Stimulated activated naive CD4-positive, alpha-beta T cell treated with Interleukin-2 at 50 U/mL for 16 hours (primary cell): ENCODE measurements around the gene CD28.
A peak's percentile ranks its signal among the peaks of the same experiment; 100 is the strongest.

Source experiments
- DNase-seq: peaks from one replicate; lab custom pipeline; 2025; lab: John Stamatoyannopoulos, UW

Gene CD28

DNA sequence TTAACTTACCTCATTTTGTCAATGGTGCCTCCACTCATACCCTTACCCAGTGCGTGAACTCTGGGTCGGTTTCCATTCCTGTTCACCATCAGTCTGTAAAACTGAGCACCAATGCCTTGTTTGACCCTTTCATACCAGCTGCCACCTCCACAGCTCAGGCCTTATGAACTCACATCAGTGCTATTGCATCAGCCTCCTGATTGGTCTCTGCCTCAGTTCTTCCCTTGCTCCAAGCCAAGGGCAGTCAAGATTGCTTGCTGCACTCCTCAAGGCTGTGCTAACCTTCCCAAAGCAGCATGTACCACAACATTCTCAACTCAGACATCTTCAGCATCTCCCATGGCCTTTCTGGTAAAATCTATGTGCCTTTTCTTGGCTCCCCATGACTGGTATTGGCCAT, 9.3 kb downstream of the CD28 start:
- no peak for DNase-seq

DNA sequence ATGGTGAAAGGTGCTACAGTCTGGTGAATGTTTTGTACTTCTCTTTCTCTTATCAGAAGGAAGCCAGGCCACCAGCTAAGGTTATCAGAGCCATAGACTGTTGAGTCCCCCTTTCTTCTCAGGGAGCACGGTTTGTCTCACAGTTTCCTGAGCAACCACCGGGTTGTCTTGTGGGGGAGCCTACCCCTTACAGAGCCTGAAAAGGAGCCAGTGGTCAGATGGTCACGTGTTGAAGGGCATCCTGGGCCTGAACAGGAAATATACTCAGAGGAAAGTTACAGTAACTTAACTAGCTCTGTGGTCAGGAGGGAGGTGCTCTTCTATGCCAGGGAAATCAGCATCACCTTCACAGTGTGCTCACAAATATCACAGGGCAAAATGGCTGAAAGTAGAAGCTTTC, 11.6 kb downstream of the CD28 start:
- DNase-seq = peak; percentile 61

DNA sequence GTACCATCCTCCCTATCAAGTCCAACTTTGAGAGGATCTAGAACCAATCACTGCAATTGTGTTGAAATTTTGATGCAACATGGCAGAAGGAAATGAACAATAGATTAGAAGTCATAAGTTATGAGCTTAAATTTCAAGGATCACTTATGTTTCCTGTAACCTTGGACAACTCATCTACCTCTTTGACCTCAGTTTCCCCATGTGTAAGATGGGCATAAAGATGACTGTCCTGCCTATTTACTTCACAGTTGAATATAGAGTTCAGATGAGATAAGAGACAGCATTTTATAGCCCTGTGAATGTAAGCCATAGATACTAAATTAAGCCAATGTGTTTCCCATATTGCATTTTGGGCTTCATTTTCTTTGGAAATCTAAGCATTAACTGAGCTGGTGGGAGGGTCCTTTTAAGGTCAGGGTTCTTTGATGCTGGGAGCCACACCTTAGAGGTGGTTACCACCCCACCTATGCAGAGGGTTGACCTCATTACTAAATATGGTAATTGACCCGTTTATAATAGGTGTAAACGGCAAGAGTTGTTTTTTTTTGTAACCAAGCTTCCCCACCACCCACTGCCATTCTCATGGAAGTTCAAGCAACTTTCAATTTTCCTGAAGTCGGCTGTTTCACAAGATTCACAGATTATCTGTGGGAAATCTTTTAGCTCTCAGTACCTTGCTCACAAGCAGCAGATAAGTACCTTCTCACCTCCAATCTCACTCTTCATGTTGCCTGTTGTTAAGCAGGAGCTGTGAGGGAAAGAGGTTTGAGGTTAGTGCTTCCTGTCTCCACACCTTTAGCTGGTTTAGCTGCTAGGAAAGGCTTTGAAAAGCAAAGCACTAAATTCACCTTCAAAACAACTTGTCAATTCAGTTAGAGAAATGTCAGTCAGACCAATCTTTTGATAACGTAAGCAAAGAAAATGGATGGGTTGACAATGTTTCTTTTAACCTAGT, 13.3 kb downstream of the CD28 start:
- DNase-seq = no peak

DNA sequence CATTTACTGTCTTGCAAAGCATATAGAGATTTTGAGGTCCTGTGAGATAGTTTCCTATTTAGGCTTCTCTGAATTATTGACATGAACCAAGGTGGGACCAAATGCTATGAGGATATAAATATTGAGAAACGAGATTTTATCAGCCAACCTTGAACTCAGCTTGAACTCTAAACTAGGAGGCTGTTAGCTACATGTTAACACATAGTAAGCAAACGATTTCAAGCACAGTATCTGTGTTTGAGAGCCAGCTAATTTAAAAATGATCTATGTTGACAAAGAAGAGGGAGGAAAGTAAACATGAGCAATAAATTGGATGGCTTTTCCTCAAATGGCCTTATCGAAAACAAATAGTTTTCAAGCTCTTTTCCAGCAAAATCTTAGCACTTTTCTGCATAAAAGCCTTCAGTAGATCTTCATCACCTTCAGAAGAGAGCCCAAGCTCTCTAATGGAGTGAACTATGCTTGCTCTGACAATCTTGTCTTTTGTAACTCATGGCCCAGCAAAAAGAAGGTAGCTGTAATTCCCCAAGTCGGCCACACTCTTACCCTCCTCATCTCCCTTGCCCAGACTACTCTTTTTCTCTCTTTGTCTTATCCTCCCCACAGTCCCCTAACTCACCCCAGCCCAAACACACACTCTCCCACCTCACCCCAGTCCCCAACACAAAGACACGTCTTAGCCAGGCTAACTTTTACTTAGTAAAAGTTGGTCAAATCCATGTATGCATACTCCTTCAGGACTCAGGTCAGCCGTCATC, 14.7 kb downstream of the CD28 start:
- no peak for DNase-seq

DNA sequence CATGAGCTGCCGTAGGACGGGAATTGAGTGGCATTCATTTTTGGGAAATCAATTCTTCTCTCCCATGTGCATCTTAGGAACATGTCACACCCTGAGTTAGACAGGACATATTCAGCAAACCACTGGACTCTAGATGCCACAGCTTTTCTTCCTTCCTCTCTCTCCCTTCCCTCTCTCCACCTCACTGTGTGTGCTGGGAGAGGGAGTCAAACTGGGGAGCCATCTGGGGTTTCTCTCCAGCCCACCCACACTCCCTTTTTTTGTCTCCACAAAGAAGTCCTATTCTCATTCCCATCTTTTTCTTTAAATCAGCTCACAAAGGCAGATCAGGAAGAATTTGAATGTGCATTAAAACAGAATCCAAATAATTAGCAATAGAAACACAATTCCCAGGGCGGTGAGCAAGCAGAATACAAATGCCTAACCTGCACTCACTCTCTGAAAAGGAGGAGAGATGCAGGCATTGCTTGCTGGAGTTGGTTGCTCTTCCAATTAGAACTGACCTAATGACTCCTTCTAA, 15.4 kb downstream of the CD28 start:
- DNase-seq = no peak

DNA sequence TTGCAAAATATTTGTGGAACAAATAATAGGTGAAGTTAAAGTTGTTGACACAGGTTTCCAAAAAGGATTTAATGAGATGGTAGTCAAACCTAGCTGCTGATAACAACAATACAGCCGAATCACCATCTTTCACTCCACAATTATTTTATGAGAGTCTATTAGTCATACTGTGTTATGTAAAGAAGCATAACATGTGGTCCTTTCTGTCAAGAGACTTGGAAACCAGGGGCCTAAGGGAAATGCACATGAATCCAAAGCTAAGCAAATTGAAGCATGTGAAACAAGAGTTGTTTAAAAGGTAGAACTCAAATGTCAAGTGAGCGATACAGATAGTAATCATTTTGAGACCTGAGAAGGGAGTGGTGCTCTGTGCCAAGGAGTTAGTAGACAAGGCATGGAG, 16.0 kb downstream of the CD28 start:
- no peak for DNase-seq

DNA sequence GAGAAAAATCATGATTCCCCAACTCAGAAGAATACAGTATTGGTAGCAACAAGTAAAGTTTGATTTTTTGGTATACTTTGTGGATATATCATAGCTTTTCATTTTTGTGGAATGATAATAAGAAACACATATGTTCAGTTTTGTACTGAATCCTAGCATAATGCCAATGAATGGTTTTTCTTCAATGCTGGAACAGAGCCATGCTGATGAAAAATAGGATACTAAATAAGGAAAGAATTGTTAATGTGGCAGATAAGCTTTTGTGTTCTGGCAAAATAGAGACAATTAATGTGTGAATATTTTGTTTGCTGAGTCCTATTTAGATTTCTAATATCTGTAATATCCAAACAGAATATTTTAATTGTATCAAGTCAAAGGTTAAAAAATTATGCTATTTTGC, 21.9 kb downstream of the CD28 start:
- DNase-seq = no peak

DNA sequence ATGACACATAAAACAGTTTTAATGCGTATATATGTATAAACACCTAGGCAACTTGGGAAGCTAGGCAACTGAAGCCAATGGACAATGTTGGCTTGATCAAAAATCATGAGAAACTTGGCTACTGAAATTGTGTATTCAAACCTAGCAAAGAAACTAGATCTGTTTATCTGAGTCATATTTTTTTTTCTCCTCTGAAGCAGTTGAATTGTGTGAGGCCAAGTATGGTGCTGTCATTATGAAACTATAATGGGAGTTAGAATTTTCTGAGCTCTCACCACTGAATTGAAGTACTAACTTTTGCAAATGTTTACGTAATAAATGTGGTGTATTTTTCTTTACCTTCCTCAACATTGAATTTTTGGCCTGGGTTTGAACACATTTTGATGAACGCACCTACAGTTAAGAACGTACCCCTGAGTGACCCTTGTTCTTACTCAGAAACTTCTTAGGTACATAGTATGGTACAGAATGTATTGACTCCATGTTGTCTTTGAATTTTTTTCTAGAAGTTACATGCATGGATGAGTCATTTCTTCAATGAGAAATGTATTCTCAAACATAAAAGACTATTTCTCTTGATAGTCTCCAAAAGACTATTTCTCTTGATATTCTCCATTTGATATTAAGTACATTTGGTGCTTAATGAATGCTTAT, 23.8 kb downstream of the CD28 start:
- DNase-seq = no peak

DNA sequence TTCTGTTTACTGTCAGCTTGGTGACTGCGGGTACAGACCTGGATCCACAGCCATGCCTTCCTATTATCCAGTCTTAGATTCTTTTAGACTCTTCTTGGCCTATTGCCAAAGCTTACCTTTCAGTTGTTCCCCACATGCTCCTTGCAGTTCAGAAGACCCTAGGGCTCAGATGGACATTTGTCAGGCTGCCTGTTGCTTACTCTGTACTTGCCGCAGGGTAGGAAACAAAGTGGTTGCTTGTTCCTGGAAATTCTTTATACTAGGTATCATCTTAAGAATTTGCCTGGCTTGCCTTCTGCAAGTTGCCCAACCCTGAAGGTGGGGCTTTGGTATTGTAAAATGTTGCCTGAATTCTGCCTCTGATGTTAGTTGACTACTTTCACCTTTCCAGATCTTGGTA, 24.4 kb downstream of the CD28 start:
- DNase-seq = no peak

DNA sequence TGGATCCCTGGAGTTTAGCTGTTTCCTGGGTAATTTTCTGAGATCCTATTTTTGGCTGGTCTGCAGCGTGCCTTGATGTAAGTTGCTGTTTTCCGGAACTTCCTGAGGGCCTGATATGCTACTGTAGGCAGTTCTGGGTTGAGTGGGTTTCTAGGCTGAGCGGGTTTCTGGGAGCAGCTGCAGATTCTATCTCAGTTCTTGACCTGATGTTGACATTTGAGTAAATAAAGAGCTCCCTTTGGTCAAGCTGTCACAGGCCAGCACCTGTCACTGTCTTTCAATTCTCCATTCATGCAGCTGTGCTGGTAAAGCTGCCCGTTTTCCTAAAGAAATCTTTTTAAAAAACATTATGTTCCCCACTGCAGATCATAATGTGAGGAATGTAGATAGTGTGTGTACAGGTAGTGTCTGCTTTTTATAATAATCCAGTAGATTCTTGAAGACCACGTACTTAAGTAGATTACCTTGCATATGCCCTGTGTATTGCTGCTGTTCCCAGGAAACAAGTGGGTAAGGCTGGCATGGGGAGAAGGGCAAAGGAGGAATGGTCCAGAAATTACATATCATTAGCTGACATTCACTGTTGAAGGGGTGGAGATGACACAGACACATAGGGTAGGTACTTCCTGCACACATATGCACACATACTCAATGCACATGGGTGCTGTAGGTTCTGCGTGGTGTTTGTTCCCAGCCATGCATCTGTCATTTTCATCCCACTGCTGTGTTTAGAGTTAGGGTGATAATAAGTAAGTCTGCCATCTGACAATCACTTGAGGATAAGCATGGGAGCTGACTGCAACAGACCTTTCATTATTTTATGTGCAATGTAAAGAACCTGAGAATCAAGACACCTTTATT, 25.9 kb downstream of the CD28 start:
- DNase-seq = no peak

DNA sequence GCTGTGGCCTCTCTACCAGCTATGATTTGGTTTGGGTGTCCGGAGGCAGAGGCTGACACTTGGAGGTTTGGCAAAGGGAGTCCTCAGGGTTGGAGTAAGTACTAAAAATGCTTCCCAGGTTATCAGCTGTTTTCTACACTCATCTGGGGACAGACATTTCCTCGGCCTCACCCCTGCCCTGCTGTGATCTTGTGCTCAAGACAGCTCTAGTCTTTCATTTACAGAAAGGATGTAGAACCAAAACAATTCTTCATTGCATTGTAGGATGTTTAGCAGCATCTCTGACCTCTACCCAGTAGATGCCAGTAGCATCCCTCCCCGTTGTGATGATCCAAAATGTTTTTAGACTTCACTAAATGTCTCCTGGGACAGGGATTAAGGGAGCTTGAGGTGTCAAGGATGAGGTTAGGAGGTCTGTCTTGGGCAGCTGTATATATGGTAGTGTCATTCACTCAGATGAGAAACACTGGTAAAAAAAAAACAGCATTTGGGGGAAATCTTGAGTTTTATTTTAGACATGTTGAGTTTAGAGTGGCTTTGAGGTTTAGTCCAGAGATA, 26.6 kb downstream of the CD28 start:
- no peak for DNase-seq

DNA sequence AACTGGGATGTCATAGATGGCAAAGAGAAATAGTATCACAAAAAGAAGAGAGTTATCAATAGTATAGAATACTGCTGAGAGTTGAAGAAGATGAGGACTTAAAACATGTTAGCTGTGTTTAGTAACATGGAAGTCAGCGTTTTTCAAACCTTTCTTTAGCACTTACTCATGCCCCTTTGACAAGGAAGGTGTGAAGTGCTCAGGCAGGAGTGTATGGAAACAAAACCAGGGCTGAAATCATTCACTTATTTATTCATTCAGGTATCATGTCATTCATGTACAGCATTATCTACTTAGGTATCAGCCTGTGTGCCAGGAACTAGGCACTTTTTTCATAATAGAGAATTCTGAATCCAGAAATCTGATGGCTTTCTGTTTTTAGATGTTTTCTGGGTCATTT, 27.2 kb downstream of the CD28 start:
- DNase-seq = peak; percentile 26

DNA sequence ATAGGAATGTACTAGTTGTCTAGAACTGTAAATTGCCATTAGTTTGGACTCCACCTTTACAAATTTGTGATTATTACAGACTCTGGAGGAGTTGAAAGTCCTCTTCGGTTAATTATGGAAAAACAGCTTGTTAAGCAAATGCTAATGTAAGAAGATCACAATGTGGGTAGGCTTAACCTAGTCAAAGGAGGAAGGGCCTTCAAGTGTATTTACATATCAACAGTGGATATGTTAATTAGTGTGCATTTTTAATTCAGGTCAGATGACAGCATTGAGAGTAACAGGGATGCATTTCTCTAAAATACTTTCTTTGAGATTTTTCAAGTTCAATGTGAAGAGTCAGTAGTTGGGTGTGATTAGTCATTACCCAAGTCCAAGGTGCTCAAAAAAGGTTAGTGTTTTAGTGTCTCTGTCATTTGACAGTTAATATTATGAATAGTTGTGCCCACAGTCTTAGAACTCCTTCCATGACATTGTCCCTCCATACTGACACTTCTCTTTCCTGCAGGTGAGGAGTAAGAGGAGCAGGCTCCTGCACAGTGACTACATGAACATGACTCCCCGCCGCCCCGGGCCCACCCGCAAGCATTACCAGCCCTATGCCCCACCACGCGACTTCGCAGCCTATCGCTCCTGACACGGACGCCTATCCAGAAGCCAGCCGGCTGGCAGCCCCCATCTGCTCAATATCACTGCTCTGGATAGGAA, 28.0 kb downstream of the CD28 start:
- DNase-seq = peak; percentile 32

DNA sequence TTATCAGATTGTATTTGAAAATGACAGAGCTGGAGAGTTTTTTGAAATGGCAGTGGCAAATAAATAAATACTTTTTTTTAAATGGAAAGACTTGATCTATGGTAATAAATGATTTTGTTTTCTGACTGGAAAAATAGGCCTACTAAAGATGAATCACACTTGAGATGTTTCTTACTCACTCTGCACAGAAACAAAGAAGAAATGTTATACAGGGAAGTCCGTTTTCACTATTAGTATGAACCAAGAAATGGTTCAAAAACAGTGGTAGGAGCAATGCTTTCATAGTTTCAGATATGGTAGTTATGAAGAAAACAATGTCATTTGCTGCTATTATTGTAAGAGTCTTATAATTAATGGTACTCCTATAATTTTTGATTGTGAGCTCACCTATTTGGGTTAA, 30.9 kb downstream of the CD28 start:
- no peak for DNase-seq

DNA sequence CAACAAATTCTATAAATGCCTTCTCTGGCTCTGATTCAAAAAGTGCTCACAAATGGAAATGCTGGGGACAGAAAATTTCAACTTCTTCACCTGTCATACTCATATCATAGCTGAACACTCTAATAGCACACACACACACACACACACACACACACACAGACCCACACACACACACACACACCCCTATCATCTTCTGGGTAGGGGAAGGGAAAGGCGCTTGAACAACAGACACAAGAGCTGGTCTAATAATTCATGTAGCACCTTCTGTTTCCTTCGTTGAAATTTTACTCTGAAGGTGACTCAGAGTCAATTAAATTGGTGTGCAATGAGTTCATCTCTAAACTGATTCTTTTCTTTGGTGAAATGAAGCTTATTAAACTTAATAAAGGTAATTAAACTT, 32.9 kb downstream of the CD28 start:
- peak; percentile 29 for DNase-seq

DNA sequence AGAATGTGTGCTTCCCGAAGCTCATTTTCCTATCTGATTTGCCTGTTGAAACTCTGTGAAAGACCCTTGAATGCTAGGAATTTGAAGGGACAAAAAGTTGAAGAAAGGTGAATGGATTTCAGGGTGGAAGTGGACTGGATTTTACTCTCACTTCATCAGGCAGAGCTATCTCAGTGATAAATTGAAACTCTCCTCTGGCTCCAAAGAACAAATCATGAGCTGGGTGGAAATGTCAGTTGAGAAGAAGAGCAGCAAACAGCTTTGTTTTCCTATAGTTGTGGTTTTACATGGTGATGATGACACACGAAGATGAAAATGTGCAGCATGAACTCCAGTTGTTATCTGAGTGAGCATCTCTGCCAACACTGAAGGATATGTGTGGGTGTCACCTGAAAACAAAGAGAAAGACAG, 34.4 kb downstream of the CD28 start:
- DNase-seq = peak; percentile 28

DNA sequence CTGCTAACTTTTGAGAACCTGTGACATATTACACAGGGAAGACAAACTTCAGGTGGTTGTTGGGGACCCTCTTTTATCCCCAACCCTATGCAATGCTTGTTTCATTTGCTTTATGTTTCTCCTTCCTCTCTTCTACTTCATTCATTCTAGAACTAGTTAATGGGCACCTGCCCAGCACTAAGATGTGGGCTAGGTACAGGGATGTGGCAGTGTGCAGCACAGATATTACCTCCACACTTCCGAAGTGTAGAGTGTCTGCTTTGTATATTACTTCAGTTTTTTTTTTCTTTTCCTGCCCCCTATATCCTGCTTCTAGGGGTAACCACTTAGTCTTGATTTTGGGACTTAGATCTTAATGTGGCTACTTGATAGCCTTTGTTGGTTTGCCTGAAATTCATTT, 35.1 kb downstream of the CD28 start:
- DNase-seq = no peak

DNA sequence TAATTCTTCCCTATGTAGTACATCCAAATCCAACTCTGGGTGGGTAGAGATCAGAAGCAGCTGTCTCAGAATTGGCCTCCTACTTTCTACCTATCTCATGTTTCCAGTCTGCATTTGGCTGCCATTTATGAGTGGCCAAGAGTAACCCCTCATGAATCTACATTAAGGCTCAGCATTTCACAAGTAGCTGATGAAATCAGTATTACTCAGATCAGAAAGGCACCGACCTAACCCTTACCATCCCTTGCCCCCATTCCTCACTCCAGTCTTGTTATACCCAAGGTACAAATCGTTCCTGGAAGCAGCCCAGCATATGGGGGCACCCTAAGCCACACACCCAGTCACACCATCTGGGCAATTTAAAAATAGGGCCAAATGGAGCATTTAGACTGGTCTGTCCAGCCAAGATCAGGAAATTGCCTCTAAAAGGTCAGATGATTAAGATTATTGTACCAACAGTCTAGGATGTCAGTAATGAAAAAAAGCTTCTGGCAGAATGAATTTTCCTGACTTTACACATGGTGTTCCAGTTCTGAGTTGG, 37.1 kb downstream of the CD28 start:
- DNase-seq = no peak

DNA sequence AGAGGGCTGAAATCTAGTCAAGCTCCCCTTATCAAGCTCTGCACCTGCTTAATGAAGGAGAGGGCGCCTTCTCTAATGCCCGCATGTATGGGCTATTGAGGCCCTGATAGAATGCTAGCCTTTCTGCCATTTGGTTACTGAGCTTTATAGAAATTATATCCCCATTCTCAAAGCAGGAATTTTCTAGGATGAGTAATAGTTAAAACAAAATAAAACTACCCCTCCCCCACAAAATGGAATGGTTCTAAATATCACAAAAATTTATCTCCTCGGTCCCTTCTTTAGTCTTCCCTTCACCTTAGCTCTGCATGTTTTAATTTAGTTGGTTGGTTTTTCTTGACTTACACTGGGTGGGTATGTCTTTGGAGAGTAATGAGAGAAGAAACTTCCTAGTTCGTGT, 37.7 kb downstream of the CD28 start:
- no peak for DNase-seq

DNA sequence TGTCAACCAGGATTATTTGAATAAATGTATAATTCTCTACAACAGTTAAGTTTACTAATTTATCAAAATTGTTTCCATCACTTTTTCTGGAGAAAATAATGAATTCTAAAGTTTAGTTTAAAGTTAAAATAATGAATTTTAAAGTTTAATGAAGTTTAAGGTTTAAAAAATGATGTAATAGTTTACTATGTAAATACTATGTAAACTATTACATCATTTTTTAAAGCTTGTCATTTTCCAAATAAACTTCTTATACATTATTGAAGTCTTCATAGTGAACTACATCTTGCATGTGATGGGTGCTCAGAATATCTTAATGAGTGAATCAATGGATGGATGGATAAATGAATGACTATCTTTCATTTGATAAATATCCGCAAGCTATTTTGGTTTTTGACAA, 38.8 kb downstream of the CD28 start:
- no peak for DNase-seq
